ENCODE results near the gene ZBTB49.
A peak's percentile ranks its signal among the peaks of the same experiment; 100 is the strongest.

ZBTB49 gene

GRCh38 chr4:4327652-4328121, 37.6 kb downstream of the ZBTB49 start:
- intact Hi-C loops (cut with DNase I; ENCODE audit: low total_unique reads) = no loop called here

GRCh38 chr4:4328206-4328605, 38.2 kb downstream of the ZBTB49 start:
- intact Hi-C loops (cut with DNase I; ENCODE audit: low total_unique reads) = no loop called here
- no peaks in the 10 kb centered on the region for H3K36me3 ChIP-seq
- no peaks in the 10 kb centered on the region for H3K27me3 ChIP-seq

More at GRCh38 chr4:4327652-4328121, 37.6 kb downstream of the ZBTB49 start:
- Histone ChIP-seq H3K4me3 (no peak overlapping the region), H3K9me3 (peaks cover 0 to 5% (median 0%) of the 10 kb centered on the region in 3 donors), H3K4me1 (no peaks in the 10 kb centered on the region), H3K36me3 (peaks cover 1 to 2% (median 2%) of the 10 kb centered on the region in 3 donors), H3K27ac (no peak overlapping the region), H3K27me3 (no peaks in the 10 kb centered on the region)
- TF ChIP-seq CTCF (IDR thresholded peaks at IDR 0.05) = no peak
- DNase-seq = peak in 1 of 2 donors; percentile 50

GRCh38 chr4:4328840-4329239, 38.8 kb downstream of the ZBTB49 start:
- Histone ChIP-seq H3K4me3 (no peak overlapping the region), H3K36me3 (no peaks in the 10 kb centered on the region), H3K27ac (no peak overlapping the region), H3K9me3 (peaks cover 0 to 5% (median 0%) of the 10 kb centered on the region in 3 donors), H3K27me3 (no peaks in the 10 kb centered on the region), H3K4me1 (no peaks in the 10 kb centered on the region)
- DNase-seq = peak in 1 of 2 donors; percentile 40
- no peak for TF ChIP-seq CTCF (IDR thresholded peaks at IDR 0.05)
- intact Hi-C loops (cut with DNase I; ENCODE audit: low total_unique reads) = no loop called here

More at GRCh38 chr4:4328206-4328605, 38.2 kb downstream of the ZBTB49 start:
- TF ChIP-seq CTCF (IDR thresholded peaks at IDR 0.05) = no peak
- Histone ChIP-seq H3K4me3 (no peak overlapping the region), H3K4me1 (no peaks in the 10 kb centered on the region), H3K9me3 (peaks cover 0 to 5% (median 0%) of the 10 kb centered on the region in 3 donors), H3K27ac (no peak overlapping the region)
- no peak for DNase-seq

GRCh38 chr4:4329496-4329895, 39.4 kb downstream of the ZBTB49 start:
- peak in 1 of 2 donors; percentile 33 for DNase-seq
- Histone ChIP-seq H3K27me3 (no peaks in the 10 kb centered on the region), H3K9me3 (peaks cover 0 to 5% (median 0%) of the 10 kb centered on the region in 3 donors), H3K36me3 (no peaks in the 10 kb centered on the region), H3K27ac (no peak overlapping the region), H3K4me1 (no peaks in the 10 kb centered on the region), H3K4me3 (no peak overlapping the region)
- no peak for TF ChIP-seq CTCF (IDR thresholded peaks at IDR 0.05)
- intact Hi-C loops (cut with DNase I; ENCODE audit: low total_unique reads) = no loop called here

- intact Hi-C loops (cut with DNase I; ENCODE audit: low total_unique reads) = no loop called here
- no peak for DNase-seq
- Histone ChIP-seq H3K9me3 (peaks cover 0 to 5% (median 0%) of the 10 kb centered on the region in 3 donors), H3K27ac (no peak overlapping the region), H3K4me1 (no peaks in the 10 kb centered on the region), H3K36me3 (no peaks in the 10 kb centered on the region), H3K27me3 (peaks cover 0 to under 1% of the 10 kb centered on the region in 2 donors), H3K4me3 (no peak overlapping the region)
- no peak for TF ChIP-seq CTCF (IDR thresholded peaks at IDR 0.05)
Observed at GRCh38 chr4:4330794-4331193, 40.7 kb downstream of the ZBTB49 start.

GRCh38 chr4:4332529-4332928, 42.5 kb downstream of the ZBTB49 start:
- intact Hi-C loops (cut with DNase I; ENCODE audit: low total_unique reads) = no loop called here
- peaks cover 0 to 3% of the 10 kb centered on the region in 2 donors for H3K27me3 ChIP-seq
- no peak for TF ChIP-seq CTCF (IDR thresholded peaks at IDR 0.05)
- H3K27ac ChIP-seq = no peak overlapping the region
- H3K4me3 ChIP-seq = no peak overlapping the region
- DNase-seq = no peak
- peaks cover 0 to 5% (median 0%) of the 10 kb centered on the region in 3 donors for H3K9me3 ChIP-seq
- H3K4me1 ChIP-seq = no peaks in the 10 kb centered on the region
- no peaks in the 10 kb centered on the region for H3K36me3 ChIP-seq

All from tibial artery (tissue), 4 donors.